ENCODE results near the gene SPATA16. TPM values are rescaled to one million over a fixed set of nuclear protein-coding genes. Genes with fewer than 3 reads are reported as not detected.

The SPATA16 gene
- total and polyA plus RNA-seq, 2 donors (not counting 3 experiments of a cell fraction or from before 2014, with no cell fraction given), result not detected

DNA sequence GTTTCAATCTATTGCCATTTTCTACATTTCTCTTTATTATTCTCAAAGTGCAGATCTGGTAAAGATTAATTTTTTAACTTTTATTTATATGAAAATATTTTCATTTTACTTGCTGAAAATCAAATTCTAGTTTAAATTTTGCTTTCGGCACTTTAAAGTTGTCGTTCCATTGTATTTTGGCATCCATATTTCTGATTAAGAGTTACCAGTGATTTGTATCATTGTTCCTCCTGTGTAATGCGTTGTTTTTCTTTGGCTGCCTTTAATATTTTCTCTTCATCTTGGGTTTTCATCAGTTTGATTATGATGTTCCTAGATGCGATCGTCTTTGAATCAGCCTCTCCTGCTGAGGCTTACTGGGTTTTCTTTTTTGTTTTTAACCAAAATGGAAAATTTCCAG, 97.3 kb downstream of the SPATA16 start:
- Histone ChIP-seq H3K4me3 (replicated peaks in 1 of 3; ENCODE audit: insufficient read depth in 1 of 3, low read depth in 1 of 3, low read length in 3 of 3) (no peak overlapping the region), H2AFZ (ENCODE audit: low read depth, low read length) (no peak overlapping the region), H3K4me1 (ENCODE audit: control insufficient read depth, extremely low read depth, insufficient read depth, low read length) (no peaks in the 10 kb centered on the region), H3K27ac (ENCODE audit: insufficient read depth, low read depth, low read length) (no peak overlapping the region), H3K9me1 (replicated peaks; ENCODE audit: control insufficient read depth, extremely low read depth, insufficient read depth, low read length) (no peaks in the 10 kb centered on the region), H3K79me2 (ENCODE audit: control insufficient read depth, insufficient read depth, low read length) (no peaks in the 10 kb centered on the region), H3K27me3 (ENCODE audit: control insufficient read depth in 2 of 2, insufficient read depth in 2 of 2, low read length in 2 of 2) (no peaks in the 10 kb centered on the region), H3K36me3 (ENCODE audit: control insufficient read depth in 2 of 2, extremely low read depth in 1 of 2, insufficient read depth in 2 of 2, low read length in 2 of 2) (no peaks in the 10 kb centered on the region), H3K9me3 (replicated peaks; ENCODE audit: control insufficient read depth, insufficient read depth, low read length) (no peaks in the 10 kb centered on the region), H3K9ac (replicated peaks; ENCODE audit: extremely low read depth, insufficient read depth, low read length) (no peak overlapping the region), H4K20me1 (replicated peaks; ENCODE audit: control insufficient read depth, extremely low read depth, insufficient read depth, low read length) (no peaks in the 10 kb centered on the region), H3K4me2 (ENCODE audit: insufficient read depth, low read length) (no peak overlapping the region)
- ChIA-PET POLR2A (no interaction called here), CTCF (interaction anchor here (1.3 to 2.0 kb wide), 4 partner anchors 61 to 215 kb away, joined by 4 to 35 read pairs (median 14); no protein-coding TSS in a partner anchor)
- FAIRE-seq (no peak), DNase-seq (ENCODE audit: low read depth, low spot score) (no peak)
- dilution Hi-C loops (cut with MboI; ENCODE audit: extremely low pct_ligation_motif_present, low sequenced_read_pairs) (no loop called here), intact Hi-C loops (cut with micrococcal nuclease) (loop anchor here (10.0 kb wide), 1 partner anchor 369 kb away; no protein-coding TSS in a partner anchor)
- BruUV-seq (replicated peaks), result no TSS peak
- no peak for TF ChIP-seq FOS (IDR thresholded peaks at IDR 0.05; ENCODE audit: borderline replicate concordance, insufficient read depth, low read length)
- no peak for TF ChIP-seq POLR2A (IDR thresholded peaks at IDR 0.05; ENCODE audit: low read depth, low read length)
- TF ChIP-seq, protein P1, sequence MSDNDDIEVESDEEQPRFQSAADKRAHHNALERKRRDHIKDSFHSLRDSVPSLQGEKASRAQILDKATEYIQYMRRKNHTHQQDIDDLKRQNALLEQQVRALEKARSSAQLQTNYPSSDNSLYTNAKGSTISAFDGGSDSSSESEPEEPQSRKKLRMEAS (IDR thresholded peaks at IDR 0.05; ENCODE audit: insufficient read depth, insufficient read length), result no peak
- TF ChIP-seq, protein P2, sequence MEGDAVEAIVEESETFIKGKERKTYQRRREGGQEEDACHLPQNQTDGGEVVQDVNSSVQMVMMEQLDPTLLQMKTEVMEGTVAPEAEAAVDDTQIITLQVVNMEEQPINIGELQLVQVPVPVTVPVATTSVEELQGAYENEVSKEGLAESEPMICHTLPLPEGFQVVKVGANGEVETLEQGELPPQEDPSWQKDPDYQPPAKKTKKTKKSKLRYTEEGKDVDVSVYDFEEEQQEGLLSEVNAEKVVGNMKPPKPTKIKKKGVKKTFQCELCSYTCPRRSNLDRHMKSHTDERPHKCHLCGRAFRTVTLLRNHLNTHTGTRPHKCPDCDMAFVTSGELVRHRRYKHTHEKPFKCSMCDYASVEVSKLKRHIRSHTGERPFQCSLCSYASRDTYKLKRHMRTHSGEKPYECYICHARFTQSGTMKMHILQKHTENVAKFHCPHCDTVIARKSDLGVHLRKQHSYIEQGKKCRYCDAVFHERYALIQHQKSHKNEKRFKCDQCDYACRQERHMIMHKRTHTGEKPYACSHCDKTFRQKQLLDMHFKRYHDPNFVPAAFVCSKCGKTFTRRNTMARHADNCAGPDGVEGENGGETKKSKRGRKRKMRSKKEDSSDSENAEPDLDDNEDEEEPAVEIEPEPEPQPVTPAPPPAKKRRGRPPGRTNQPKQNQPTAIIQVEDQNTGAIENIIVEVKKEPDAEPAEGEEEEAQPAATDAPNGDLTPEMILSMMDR (IDR thresholded peaks at IDR 0.05; ENCODE audit: extremely low read depth in 1 of 2, insufficient read depth in 1 of 2, low read depth in 1 of 2, low read length in 2 of 2), result no peak
- TF ChIP-seq JUN (IDR thresholded peaks at IDR 0.05; ENCODE audit: borderline replicate concordance, insufficient read depth, insufficient read length, low read depth), result no peak
- no peak for TF ChIP-seq MYC (IDR thresholded peaks at IDR 0.05; ENCODE audit: low read depth, low read length)
- TF ChIP-seq GATA2 (IDR thresholded peaks at IDR 0.05; ENCODE audit: insufficient read depth, insufficient read length, low read depth, low read length), result no peak
- TF ChIP-seq POLR2AphosphoS5 (IDR thresholded peaks at IDR 0.05; ENCODE audit: insufficient read depth, low read depth, low read length), result no peak
- TF ChIP-seq EZH2 (IDR thresholded peaks at IDR 0.05; ENCODE audit: borderline replicate concordance, low read depth, low read length, severe bottlenecking), result no peak
